MM.1S (cell line): ENCODE measurements around the gene VAMP2.
A peak's percentile ranks its signal among the peaks of the same experiment; 100 is the strongest.

Experiments
- DNase-seq: peaks from one replicate; pipeline ENCODE4 v3.0.0-alpha.2; 2015
- H2AFZ ChIP-seq: fragments of 300-600 bp; sonication (generic); 2 replicates; pipeline ENCODE4 v1.6.0; 2016; ENCODE audit warnings: antibody characterized with exemption, low read length
- H3F3A ChIP-seq: fragments of 300-600 bp; sonication (generic); 2 replicates; pipeline ENCODE4 v1.6.1; 2016; ENCODE audit warnings: mild to moderate bottlenecking, antibody characterized with exemption, low read length, moderate library complexity, mixed read lengths; ENCODE audit not compliant: insufficient read depth
- H3K27ac ChIP-seq: fragments of 300-600 bp; sonication (generic); 2 replicates; pipeline ENCODE4 v1.5.1; 2016; ENCODE audit warnings: mild to moderate bottlenecking, low read length
- H3K27me3 ChIP-seq: fragments of 300-600 bp; sonication (generic); replicated peaks from 2 replicates; pipeline ENCODE4 v1.6.0; 2016; ENCODE audit warnings: low read length; ENCODE audit not compliant: insufficient read depth
- H3K36me3 ChIP-seq: fragments of 300-600 bp; sonication (generic); replicated peaks from 2 replicates; pipeline ENCODE4 v1.6.1; 2016; ENCODE audit warnings: mild to moderate bottlenecking, low read length, mixed read lengths; ENCODE audit not compliant: insufficient read depth
- H3K4me1 ChIP-seq: fragments of 300-600 bp; sonication (generic); 2 replicates; pipeline ENCODE4 v1.6.1; 2016; ENCODE audit warnings: low read length, mixed read lengths
- H3K4me2 ChIP-seq: fragments of 300-600 bp; sonication (generic); 2 replicates; pipeline ENCODE4 v1.6.0; 2016; ENCODE audit warnings: low read depth, low read length
- H3K4me3 ChIP-seq: fragments of 300-600 bp; sonication (generic); 2 replicates; pipeline ENCODE4 v1.5.1; 2016; ENCODE audit warnings: low read length, mixed read lengths
- H3K79me2 ChIP-seq: fragments of 300-600 bp; sonication (generic); 2 replicates; pipeline ENCODE4 v1.6.1; 2016; ENCODE audit warnings: mixed run types, low read length, mixed read lengths
- H3K9ac ChIP-seq: fragments of 300-600 bp; sonication (generic); 2 replicates; pipeline ENCODE4 v1.6.1; 2016; ENCODE audit warnings: low read length, mixed read lengths
- H3K9me2 ChIP-seq: fragments of 300-600 bp; sonication (generic); replicated peaks from 2 replicates; pipeline ENCODE4 v1.6.1; 2016; ENCODE audit warnings: mild to moderate bottlenecking, low read length, mixed read lengths; ENCODE audit not compliant: insufficient read depth
- H3K9me3 ChIP-seq: fragments of 300-600 bp; sonication (generic); replicated peaks from 2 replicates; pipeline ENCODE4 v1.6.1; 2016; ENCODE audit warnings: mild to moderate bottlenecking, low read length, mixed read lengths; ENCODE audit not compliant: insufficient read depth
- H4K20me1 ChIP-seq: fragments of 300-600 bp; sonication (generic); 2 replicates; pipeline ENCODE4 v1.6.1; 2016; ENCODE audit warnings: mild to moderate bottlenecking, low read length, moderate library complexity, mixed read lengths; ENCODE audit not compliant: insufficient read depth
- EZH2 ChIP-seq: fragments of 300-600 bp; sonication (generic); optimal IDR thresholded peaks from 2 replicates; pipeline ENCODE3; 2017; ENCODE audit warnings: low read depth, mild to moderate bottlenecking, antibody characterized with exemption, low read length, mixed read lengths
- EZH2phosphoT487 ChIP-seq: fragments of 300-600 bp; sonication (generic); IDR thresholded peaks from 2 replicates; pipeline ENCODE4 v1.6.1; 2018; ENCODE audit warnings: antibody characterized with exemption, low read length
- TF ChIP-seq, protein P1 (sequence below): fragments of 300-600 bp; sonication (generic); IDR thresholded peaks from 2 replicates; pipeline ENCODE4 v1.5.1; 2016; ENCODE audit warnings: antibody characterized with exemption, low read length, mixed read lengths

The VAMP2 gene

DNA sequence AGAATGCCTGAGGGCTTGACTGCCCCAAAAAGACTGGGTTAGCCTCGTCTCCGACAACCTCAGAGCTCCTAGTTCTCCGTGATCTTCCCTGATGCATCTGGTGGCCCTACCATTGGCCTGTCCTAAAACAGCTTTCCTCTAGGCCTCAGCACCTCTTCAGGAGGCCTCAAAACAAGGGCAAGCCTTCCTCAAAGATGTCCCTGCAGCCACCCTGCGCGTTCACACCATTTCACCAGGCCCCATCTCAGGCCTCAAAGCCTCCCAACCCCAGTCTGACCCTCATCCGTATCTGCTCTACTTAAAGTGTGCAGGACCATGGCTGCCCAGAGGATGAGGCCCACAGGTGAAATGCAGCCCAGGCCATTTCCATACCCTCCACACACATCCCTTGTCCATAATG is 51.8 kb downstream of the VAMP2 start:
- Histone ChIP-seq H3K9me2 (no peaks in the 10 kb centered on the region), H3K9me3 (no peaks in the 10 kb centered on the region), H3K4me2 (no peak overlapping the region), H3K4me1 (no peaks in the 10 kb centered on the region), H3K4me3 (no peak overlapping the region), H3K27ac (no peak overlapping the region), H3K36me3 (no peaks in the 10 kb centered on the region), H3K27me3 (peaks cover 74% of the 10 kb centered on the region), H4K20me1 (no peaks in the 10 kb centered on the region), H2AFZ (no peak overlapping the region), H3K9ac (no peak overlapping the region), H3F3A (no peaks in the 10 kb centered on the region), H3K79me2 (no peaks in the 10 kb centered on the region)
- DNase-seq, result no peak
- TF ChIP-seq EZH2phosphoT487 (no peak), EZH2 (no peak)
- TF ChIP-seq, protein P1, sequence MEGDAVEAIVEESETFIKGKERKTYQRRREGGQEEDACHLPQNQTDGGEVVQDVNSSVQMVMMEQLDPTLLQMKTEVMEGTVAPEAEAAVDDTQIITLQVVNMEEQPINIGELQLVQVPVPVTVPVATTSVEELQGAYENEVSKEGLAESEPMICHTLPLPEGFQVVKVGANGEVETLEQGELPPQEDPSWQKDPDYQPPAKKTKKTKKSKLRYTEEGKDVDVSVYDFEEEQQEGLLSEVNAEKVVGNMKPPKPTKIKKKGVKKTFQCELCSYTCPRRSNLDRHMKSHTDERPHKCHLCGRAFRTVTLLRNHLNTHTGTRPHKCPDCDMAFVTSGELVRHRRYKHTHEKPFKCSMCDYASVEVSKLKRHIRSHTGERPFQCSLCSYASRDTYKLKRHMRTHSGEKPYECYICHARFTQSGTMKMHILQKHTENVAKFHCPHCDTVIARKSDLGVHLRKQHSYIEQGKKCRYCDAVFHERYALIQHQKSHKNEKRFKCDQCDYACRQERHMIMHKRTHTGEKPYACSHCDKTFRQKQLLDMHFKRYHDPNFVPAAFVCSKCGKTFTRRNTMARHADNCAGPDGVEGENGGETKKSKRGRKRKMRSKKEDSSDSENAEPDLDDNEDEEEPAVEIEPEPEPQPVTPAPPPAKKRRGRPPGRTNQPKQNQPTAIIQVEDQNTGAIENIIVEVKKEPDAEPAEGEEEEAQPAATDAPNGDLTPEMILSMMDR, result no peak

DNA sequence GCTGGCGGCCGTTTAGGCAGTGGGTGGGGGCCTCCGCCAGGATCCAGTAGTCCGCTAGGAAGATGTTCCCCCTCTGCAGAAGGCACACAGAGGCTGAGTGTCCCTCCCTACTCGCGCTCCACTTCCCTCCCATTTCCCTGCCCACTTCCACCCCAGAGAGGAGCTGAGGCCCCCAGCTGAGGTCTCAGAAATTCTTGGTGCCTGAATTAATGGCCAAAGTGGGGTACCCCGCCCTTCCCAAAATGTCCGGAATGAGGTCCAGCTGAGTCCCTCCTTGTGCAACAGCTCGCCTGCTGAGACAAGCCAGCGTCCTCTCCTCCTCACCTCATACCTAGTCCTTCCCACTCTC is 52.3 kb downstream of the VAMP2 start:
- H3F3A ChIP-seq, result no peaks in the 10 kb centered on the region; the same call in 1 of the 2 replicates
- H3K9me3 ChIP-seq, result no peaks in the 10 kb centered on the region
- no peak for TF ChIP-seq EZH2
- TF ChIP-seq, protein P1, result no peak; the same call in 1 of the 2 replicates
- TF ChIP-seq EZH2phosphoT487, result no peak
- DNase-seq, result no peak
- no peak overlapping the region for H3K27ac ChIP-seq
- no peak overlapping the region for H2AFZ ChIP-seq
- peaks cover 74% of the 10 kb centered on the region for H3K27me3 ChIP-seq
- H3K4me3 ChIP-seq, result peak overlapping the region; percentile 67; the same call in 1 of the 2 replicates
- peak overlapping the region; percentile 99; the same call in 1 of the 2 replicates for H3K4me2 ChIP-seq
- H3K79me2 ChIP-seq, result no peaks in the 10 kb centered on the region
- H3K9me2 ChIP-seq, result no peaks in the 10 kb centered on the region
- H3K4me1 ChIP-seq, result no peaks in the 10 kb centered on the region
- H4K20me1 ChIP-seq, result no peaks in the 10 kb centered on the region
- no peaks in the 10 kb centered on the region for H3K36me3 ChIP-seq
- no peak overlapping the region for H3K9ac ChIP-seq

DNA sequence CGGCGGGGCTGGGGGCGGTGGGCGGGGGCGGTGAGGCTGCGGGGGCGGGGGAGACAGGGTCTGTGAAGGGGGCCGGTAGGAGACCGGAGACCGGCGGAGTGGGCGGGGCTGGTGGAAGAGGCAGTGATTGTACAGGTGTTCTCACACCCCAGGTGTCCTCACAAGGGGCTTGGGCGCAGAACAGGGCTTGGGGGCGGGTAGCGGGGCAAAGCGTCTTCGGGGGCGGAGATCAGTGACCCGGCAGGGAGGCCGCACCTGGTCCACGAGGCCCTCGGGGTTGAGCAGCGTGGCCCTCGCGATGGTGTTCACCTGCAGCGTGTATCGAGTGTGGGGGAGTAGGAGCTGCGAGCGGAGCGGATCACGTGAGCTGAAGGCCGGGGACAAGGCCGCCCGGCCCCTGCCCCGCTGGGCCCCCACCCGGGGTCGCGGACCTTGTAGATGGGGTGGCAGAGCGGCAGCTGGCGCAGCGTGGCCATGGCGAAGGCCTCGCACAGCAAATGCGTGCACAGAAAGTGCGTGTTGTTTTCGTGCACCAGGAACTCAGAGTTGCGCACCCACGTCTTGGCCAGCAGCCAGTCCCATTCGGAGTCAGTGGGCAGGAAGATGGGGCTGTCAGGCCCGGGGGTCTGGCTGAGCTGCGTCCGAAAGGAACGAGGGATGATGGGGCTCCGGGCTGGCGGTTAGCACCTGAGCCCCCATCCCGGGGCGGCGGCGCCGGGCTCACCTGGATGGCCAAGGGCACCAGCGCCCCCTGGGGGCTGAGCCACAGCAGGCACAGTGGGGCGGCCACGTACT is 52.9 kb downstream of the VAMP2 start:
- no peaks in the 10 kb centered on the region for H3K9me3 ChIP-seq
- peak overlapping the region; percentile 99 for H3K4me2 ChIP-seq
- peak overlapping the region; percentile 67 for H3K4me3 ChIP-seq
- H3F3A ChIP-seq, result no peaks in the 10 kb centered on the region; the same call in 1 of the 2 replicates
- no peak overlapping the region for H3K9ac ChIP-seq
- peak overlapping the region; percentile 83 for H2AFZ ChIP-seq
- H3K9me2 ChIP-seq, result no peaks in the 10 kb centered on the region
- no peak for TF ChIP-seq EZH2phosphoT487
- TF ChIP-seq, protein P1, result peak; percentile 92
- TF ChIP-seq EZH2, result no peak
- no peaks in the 10 kb centered on the region for H3K79me2 ChIP-seq
- peaks cover 74% of the 10 kb centered on the region for H3K27me3 ChIP-seq
- H3K36me3 ChIP-seq, result no peaks in the 10 kb centered on the region
- H4K20me1 ChIP-seq, result no peaks in the 10 kb centered on the region
- peak; percentile 72 for DNase-seq
- no peak overlapping the region for H3K27ac ChIP-seq
- no peaks in the 10 kb centered on the region for H3K4me1 ChIP-seq
